HG03378 (cell line): ENCODE measurements around the gene NEK9.
"Not testable (repeated sequence)": the region's sequence is repeated elsewhere in the genome, so short reads cannot be mapped to it uniquely, and the experiment has no call there.

Experiments used
- ATAC-seq: cut with Tn5 transposase; IDR thresholded peaks from one replicate; pipeline ENCODE4 v1.9.1; 2021; ENCODE audit warnings: mild to moderate bottlenecking, moderate library complexity; ENCODE audit not compliant: unreplicated experiment

Gene NEK9

DNA sequence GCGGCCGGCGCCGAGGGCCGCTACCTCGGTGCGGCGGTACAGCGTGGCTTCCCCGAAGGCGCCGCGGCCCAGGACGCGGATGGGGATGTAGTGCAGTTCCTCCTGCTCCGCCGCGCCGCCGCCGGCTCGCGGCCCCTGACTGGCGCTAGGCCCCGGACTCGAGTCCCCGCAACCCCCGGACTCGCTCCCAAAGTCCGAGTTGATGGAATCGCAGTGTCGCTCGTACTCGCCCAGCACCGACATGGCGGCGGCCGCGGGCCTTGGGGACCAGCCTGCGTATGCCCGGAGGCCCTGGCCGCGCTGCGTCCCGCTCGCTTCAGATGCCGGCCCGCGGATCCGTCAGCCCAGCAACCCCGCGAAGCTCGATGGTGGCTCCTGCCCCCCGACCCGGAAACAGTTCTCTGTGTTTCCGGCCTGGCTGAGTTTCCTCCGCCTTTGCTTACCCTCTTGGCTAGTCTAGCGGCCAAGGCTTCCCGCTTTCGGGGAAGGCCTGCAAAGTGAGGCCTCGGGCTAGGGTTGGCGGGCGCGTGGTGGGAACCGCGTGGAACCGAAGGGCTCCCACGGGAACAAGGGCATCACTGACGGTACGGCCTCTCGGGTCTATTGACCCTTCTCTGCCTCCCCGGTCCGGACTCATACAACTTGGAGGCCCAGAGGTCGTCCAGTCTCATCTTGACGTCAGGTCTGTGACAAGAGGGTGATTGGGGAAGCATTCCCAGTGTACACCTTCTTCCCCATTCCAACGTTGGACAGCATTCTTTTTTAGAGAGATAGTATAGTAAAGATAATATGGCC, at the start of gene NEK9:
Gene NEK9 (minus strand): TSS at position 370 of the 795 bp plus-strand sequence. CDS start 127 bp downstream, at position 243.
- ATAC-seq: peak; percentile 73

DNA sequence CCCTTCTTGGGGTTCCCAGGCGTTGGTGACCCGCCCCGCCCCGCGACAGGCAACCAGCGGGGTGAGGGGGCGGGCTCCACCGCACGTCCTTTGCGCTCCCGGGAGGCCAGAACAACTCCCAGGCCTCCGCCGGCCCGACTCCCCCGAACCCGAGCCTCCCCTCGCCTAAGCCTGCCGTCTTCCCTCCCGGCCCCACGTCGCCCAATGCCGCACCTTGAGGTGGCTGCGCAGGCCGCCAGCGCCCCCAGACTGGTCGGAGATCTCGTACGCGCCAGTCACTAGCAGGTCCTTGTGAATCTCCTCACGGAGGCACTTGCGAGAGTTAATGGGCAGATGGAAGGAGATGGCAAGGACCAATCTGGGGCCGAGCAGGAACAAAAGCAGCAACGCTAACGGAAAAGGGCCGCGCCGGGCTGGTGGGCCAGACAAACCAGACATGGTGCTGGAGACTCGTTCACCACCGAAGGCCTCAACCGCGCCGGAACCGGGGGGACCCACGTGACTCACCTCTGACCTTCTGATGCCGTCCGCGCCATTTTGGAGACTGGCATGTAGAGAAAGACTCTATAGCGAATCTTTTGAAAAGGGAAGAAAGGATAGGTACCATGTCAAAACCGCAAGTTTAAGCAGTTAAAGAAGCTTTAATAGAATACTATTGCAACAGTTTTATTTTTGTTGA, 49.4 kb upstream of the NEK9 start, which contains the start of gene TMED10:
Gene TMED10 (minus strand): TSS at position 471 of the 679 bp plus-strand sequence. CDS start 33 bp downstream, at position 438.
- peak; percentile 71 for ATAC-seq

DNA sequence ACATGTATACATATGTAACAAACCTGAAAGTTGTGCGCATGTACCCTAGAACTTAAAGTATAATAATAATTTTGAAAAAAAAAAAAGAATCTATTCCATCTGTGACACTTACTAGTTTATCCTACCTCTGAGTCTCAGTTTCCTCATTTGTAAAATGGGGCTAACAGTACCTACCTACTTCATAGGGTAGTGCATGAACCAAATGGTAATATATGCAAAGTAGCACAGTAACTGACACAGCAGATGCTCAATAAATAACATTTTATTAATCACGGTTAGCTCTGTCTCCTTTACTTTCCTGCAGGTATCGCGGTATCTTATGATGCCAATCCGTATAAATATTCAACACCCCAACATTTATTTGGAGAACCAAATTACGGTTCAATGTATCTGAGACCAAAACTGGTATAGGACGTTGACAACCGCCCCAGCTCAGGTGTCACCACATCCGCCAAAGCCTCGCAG, 48.9 kb upstream of the NEK9 start:
- peak; percentile 39 for ATAC-seq

DNA sequence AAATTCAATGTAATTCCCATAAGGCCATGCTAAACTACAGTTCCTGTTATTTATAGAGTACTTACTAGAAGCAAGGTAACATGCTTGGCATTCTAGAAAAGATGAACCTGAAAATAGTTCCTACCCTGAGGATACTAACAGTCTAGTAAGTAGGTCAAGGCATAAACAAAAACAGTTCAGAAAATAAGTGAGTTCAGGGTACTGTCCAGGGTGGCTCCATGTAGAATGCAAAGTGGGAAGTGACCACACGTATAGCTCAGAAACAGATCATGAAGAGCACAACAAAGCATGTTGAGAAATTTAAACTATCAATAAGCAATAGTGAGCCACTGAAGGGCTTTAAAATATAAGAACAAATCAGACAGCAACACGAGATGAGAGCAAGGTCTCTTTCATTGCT, 47.2 kb upstream of the NEK9 start:
- no peak for ATAC-seq

DNA sequence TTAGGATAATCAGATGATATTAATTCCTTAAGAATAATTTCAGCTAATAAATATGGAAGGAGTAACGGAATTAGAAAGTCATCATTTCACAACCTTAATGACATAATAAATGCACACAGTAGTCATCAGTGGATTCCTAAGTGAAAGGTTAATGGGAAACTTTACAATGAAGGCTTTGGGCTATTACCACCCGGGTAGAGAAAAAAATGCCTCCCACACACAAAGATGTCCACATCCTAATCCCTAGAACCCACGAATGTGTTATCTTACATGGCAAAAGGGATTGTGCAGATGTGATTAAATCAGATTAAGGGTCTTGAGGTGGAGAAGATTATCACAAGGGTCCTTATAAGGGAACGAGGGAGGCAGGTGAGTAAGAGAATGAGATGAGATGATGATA, 43.9 kb upstream of the NEK9 start:
- ATAC-seq: no peak

DNA sequence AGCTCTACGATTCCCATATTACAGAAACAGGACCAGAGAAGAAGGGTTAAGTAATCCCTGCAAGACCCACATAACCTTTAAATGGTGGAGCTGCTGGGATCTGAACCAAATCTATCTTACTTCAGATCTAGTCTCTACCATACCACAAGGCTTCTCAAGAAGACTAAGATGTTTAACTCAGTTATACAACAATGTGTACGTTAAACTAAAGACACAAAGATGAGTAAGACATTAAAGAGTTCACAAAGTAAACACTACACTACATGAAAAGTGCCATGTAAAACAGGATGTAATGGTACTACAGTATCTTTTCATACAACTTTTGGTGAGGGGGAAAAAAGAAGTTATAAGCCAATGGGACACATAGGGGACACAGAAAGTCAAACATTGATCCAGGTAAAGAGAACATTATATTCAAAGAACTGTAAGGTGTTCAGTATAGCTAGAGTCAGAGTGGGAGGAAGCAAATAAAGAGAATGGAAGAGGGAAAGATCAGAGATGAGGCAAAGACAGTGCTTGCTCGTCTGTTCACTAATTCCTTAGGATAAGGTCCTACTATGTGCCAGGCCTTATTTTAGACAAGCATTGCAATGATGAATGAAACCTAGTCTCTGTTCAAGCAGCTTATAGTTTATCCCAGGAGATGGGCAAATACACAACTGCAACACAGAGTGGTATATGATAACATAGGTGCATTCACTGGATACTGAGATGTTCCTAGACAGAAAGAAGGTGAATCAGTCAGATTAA, 41.9 kb upstream of the NEK9 start:
- no peak for ATAC-seq

DNA sequence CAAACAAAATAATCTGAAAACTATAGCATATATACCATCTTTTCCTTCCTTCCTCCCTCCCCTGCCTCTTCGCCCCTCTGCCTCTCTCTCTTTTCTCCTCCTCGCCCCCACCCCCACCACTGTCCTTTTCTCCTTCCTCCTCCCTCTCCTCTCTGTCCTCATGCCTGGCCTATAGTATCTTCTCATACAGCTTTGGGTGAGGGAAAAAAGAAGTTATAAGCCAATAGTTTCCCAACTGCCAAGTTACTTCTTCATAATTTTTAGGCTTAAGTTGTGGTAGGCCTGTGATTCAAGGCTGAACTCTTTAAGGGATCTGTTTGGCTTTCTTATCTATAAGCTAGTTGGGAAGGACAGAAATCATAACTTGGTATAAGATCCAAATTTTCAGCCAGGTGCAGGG, 40.5 kb upstream of the NEK9 start:
- no peak for ATAC-seq

DNA sequence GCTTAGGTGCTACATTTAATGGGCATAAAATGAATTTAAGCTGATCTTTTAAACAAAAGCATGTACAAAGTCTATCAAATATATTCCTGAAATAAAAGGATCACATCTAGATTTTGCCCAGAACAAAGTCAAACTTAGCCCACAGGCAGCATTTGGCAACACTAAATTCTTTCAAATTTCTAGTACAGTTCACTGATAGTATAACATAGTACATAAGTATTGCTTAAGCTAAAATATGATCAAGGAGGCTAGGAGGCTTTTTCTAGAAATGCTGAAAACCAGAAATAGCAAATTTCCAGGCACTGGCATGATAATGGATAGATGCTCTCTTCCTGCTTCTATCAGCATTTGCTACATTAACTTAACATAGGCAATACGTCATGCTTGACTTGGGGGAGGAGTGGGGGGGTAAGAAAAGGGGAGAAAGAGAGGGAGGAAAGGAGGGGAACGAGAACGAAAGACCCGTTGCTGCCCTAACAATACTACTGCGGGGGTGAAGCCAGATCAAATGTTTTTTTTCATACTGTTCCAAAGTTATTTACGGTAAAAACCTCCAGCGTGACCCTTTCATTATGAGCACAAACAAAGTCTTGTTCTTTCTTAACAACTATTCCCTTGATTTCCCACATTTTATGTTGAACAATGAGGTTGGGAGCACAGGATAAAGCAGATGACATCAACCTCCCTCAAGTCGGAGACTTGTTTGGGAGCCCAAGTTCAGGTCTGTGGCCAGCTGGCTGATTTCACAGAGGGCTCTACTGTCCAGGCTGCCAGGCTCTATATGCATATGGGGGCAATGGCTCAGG, 38.9 kb upstream of the NEK9 start:
- ATAC-seq: no peak

DNA sequence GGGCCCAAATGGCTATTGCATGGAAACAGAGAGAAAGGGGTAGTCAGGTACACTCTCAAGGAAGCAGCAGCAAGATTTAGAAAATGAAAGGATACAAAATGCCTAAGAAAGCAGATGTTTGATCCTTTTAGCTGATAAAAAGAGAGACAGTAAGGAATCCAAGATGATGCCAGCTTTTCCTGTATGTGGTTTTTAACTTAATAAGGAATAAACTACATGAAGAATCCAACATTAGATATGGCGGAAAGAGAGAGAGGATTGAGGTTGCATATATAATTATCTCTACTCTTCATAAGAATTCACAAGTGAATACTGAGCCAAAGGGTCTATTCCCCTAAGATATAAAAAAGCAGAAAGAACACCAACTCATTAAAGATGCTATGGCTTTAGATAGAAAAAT, 38.0 kb upstream of the NEK9 start:
- ATAC-seq: no peak

DNA sequence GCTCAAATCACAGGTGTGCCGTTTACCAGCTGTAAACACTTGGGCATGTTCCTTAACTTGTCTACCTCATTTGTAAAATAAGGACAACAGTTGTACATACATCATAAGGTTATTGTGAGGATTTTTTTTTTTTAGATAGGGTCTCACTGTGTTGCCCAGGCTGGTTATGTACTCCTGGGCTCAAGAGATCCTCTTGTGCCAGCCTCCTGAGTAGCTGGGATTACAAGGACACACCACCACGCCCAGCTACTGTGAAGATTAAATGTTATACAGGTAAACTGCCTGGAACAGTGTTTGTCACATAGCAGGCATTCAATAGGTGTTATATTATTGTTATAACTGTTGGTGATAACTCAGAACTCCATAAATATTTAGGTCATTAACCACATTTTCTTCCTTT, 36.8 kb upstream of the NEK9 start:
- no peak for ATAC-seq

DNA sequence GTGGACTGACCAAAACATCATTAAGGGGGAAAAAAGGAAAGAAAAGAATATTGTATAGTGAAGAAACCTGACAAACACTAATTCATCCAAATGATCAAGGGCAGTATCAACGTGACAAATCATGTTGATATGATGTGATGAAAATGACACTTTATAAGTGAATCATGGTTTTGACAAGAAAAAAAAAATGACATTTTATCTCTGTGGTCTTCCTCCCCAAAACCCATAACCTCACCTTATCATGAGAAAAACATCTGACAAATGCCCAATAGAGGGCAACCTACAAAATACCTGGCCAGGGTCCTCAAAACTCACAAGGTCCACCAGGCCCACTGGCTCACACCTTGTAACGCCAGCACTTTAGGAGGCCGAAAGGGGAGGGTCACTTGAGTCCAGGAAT, 35.8 kb upstream of the NEK9 start:
- ATAC-seq: no peak

DNA sequence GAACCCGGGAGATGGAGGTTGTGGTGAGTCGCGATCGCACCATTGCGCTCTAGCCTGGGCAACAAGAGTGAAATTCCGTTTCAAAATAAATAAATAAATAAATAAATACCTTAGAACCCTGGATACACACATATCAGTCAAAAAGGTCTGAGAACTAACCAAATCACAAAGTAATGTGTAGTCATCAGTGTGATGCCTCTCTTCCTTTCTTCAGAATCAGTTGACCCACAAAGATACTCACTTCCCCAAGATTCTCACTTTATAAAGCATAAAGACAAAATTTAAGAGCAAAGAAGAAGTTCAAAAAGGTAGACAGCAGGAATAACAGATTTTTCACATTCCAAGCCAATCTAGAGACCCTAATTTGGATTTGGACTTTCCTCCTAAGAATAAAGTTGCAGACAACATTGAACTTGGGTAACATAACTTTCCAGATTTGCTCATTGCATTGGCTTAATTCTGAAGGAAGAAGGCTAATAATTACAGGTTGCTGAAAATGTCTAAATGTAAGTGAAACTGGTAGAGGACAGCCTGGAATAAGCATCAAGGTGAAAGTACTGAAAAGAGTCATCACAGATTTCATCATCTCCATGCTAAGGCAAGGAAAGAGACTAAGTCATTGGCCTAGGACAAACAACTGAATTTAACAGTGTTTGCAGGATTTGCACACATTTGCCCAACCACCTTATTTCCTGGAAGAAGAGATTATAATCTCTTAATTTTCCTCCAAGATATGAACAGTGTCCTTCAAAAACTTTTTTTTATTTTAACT, 32.2 kb upstream of the NEK9 start:
- no peak for ATAC-seq

DNA sequence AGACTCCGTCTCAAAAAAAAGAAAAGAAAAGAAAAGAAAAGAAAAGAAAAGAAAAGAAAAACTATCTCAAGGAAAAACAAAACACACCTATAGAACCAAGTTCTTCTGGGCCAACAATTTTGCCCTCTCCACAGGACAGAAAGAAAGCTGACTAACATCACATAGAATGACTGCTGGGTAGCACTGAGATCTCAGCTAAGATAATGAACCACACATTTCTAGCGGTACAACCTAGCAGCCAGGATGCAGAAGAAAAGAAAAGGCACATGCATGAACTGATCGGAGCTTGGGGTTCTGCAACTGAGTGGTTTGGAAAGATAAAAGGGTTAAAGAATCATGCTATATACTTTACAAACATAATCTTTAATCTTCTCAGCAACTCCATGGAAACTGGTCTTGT, 30.1 kb upstream of the NEK9 start:
- ATAC-seq: no peak

DNA sequence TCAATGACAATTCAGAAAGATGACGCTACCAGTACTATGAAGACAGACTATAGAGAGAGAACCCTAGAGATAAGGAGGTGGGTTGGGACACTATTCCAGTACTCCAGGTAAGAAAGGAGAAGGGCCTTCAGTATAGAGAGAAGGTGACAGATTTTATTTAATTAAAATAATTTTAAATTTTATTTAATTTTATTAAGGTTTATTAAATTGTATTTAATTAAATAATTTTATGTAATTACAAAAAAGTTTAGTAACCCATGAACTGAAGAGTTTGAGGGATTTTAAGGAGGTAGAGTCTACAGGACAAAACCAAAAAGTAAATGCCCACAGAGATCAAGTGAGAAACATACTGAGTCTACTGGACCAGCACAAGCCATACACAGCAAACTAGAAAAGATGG, 29.3 kb upstream of the NEK9 start:
- no peak for ATAC-seq

DNA sequence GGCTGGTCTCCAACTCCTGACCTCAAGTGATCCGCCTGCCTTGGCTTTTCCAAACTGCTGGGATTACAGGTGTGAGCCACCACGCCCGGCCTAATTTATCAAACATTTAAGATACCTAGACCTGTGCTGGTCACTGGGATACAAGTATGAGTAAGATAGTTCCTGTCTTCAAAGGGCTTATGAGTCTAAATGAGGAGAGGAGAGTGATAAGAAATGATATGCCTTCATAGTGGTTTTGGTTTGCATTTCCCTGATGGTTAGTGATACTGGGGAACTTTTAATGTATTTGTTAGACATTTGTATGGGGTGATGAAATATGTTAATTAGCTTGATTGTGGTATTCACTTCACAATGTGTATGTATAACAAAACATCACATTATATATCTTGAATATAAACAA, 28.3 kb upstream of the NEK9 start:
- ATAC-seq: no peak

DNA sequence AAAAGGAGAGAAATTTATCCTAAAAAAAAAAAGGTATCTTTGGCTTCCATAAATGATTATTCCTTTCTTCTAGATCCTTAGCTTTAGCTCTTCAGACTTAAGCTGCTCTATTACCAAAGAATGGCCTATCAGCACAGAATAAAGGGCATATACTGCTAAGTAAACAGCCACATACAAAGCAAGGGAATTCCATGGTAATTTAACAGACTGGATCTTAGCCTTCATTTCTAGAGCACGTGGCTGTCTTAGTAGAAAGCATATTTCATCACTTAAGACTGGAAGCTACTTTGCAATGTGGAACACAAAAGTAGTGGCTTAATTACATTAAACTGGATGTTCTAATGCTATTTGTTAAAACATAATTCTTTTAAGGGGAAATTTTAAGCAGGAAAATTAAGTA, 26.4 kb upstream of the NEK9 start:
- ATAC-seq: no peak

DNA sequence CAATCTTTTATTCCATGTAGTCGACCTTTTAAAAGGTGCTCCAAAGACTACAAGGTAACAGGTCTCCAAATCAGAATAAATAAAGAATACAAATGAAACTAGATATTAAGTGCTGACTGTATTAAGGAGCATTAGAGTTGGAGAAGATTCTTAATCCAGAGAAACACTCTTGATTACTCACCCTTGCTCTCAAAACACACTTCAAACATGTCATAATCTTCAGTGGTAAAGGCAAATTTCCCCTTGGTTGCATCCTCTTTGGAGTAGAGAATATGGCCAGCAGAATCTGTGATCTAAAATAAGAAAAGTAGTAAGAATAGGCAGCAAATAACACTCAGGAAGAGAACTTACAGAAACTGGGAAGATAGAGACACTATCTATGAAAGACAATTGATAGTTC, 25.0 kb upstream of the NEK9 start:
- no peak for ATAC-seq

DNA sequence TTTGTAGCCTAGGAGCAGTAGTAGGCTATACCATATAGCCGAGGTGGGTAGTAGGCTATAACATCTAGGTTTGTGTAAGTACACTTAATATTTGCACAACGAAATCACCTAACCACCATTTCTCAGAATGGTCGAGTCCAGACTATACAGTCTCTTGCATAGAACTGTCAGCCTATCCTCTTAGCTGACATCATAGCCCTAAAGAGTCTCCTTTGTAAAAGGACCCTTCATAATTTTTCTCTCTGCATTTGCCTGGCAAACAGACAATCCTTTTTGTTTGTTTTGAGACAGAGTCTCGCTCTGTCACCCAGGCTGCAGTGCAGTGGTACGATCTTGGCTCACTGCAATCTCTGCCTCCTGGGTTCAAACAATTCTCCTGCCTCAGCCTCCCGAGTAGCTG, 23.8 kb upstream of the NEK9 start:
- ATAC-seq: not testable (repeated sequence)

DNA sequence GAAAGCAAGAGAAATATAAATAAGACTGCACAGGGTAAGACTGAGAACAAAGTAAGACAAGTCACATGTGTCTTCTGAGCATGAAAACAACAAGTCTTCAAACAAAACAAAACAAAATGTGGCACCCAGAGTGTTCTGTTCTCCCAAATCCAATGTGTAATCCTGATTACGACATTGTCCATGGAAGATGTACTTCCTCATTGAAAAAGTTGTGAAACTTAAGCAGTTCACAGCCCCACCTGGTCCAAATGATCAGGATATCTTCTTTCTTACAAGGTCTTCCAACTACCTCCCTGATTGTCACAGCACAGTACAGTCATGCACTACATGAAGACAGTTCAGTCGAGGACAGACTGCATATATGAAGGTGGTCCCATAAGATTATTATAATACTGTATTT, 23.3 kb upstream of the NEK9 start:
- ATAC-seq: no peak
